Measurements from ENCODE around the gene DNAH10. TPM values are rescaled to one million over a fixed set of nuclear protein-coding genes. Genes with fewer than 3 reads are reported as not detected.

DNAH10 gene
- total and polyA plus RNA-seq, 10 of the 15 experiments (the other 5 are each of a cell fraction or from before 2014, with no cell fraction given): 0.01 to 0.32 (median 0.06) TPM

DNA sequence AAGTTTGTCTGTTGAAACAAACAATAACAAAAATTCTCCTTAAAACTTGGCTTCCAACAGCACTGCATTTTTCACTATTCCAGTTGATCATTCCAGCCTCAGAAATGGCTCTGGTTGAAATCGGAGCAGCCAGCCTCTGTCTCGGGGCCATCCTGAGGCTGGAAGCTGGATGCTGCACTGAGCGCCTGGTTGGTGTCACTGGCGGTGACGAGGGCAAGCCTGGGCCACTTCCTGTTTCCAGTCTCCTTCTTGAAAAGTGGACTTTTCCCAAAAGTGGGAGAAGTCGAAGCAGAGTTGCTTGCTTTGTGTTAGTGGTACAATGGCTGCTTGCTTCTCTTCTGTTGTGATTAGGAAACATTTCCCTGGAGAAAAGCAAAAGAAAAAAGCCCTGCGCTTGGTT lies 161.8 kb downstream of the DNAH10 start:
- in situ Hi-C loops (cut with MboI) (no loop called here), intact Hi-C loops (cut with micrococcal nuclease; ENCODE audit: unreplicated experiment) (no loop called here)
- no peak for TF ChIP-seq BHLHE40 (IDR thresholded peaks at IDR 0.05; ENCODE audit: borderline replicate concordance in 1 of 2, low read depth in 2 of 2, low read length in 1 of 2)
- no peak for TF ChIP-seq MXI1 (IDR thresholded peaks at IDR 0.05; ENCODE audit: low read depth, low read length)
- TF ChIP-seq, protein P1, sequence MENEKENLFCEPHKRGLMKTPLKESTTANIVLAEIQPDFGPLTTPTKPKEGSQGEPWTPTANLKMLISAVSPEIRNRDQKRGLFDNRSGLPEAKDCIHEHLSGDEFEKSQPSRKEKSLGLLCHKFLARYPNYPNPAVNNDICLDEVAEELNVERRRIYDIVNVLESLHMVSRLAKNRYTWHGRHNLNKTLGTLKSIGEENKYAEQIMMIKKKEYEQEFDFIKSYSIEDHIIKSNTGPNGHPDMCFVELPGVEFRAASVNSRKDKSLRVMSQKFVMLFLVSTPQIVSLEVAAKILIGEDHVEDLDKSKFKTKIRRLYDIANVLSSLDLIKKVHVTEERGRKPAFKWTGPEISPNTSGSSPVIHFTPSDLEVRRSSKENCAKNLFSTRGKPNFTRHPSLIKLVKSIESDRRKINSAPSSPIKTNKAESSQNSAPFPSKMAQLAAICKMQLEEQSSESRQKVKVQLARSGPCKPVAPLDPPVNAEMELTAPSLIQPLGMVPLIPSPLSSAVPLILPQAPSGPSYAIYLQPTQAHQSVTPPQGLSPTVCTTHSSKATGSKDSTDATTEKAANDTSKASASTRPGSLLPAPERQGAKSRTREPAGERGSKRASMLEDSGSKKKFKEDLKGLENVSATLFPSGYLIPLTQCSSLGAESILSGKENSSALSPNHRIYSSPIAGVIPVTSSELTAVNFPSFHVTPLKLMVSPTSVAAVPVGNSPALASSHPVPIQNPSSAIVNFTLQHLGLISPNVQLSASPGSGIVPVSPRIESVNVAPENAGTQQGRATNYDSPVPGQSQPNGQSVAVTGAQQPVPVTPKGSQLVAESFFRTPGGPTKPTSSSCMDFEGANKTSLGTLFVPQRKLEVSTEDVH (IDR thresholded peaks at IDR 0.05; ENCODE audit: low read depth, partially characterized antibody): no peak
- TF ChIP-seq, protein P2, sequence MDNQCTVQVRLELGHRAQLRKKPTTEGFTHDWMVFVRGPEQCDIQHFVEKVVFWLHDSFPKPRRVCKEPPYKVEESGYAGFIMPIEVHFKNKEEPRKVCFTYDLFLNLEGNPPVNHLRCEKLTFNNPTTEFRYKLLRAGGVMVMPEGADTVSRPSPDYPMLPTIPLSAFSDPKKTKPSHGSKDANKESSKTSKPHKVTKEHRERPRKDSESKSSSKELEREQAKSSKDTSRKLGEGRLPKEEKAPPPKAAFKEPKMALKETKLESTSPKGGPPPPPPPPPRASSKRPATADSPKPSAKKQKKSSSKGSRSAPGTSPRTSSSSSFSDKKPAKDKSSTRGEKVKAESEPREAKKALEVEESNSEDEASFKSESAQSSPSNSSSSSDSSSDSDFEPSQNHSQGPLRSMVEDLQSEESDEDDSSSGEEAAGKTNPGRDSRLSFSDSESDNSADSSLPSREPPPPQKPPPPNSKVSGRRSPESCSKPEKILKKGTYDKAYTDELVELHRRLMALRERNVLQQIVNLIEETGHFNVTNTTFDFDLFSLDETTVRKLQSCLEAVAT (IDR thresholded peaks at IDR 0.05): no peak
- no peak for TF ChIP-seq CHD1 (IDR thresholded peaks at IDR 0.05; ENCODE audit: low read depth, low read length)
- no peak for TF ChIP-seq SUPT20H (IDR thresholded peaks at IDR 0.05; ENCODE audit: borderline replicate concordance, control insufficient read depth, low read depth, low read length)
- TF ChIP-seq FOXK2 (IDR thresholded peaks at IDR 0.05): no peak
- no peak for TF ChIP-seq HDGF (IDR thresholded peaks at IDR 0.05)
- TF ChIP-seq, protein P3, sequence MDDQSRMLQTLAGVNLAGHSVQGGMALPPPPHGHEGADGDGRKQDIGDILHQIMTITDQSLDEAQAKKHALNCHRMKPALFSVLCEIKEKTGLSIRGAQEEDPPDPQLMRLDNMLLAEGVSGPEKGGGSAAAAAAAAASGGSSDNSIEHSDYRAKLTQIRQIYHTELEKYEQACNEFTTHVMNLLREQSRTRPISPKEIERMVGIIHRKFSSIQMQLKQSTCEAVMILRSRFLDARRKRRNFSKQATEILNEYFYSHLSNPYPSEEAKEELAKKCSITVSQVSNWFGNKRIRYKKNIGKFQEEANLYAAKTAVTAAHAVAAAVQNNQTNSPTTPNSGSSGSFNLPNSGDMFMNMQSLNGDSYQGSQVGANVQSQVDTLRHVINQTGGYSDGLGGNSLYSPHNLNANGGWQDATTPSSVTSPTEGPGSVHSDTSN (IDR thresholded peaks at IDR 0.05; ENCODE audit: insufficient replicate concordance, low read depth, low read length): no peak
- no peak for TF ChIP-seq CBFB (IDR thresholded peaks at IDR 0.05; ENCODE audit: low read depth)
- no peak for TF ChIP-seq RCOR1 (conservative IDR thresholded peaks at IDR 0.05; ENCODE audit: low read depth, low read length)
- TF ChIP-seq IKZF1 (conservative IDR thresholded peaks at IDR 0.05): no peak
- no peak for TF ChIP-seq MTA3 (IDR thresholded peaks at IDR 0.05; ENCODE audit: borderline replicate concordance, low read length)
- TF ChIP-seq HDAC6 (IDR thresholded peaks at IDR 0.05; ENCODE audit: unreplicated experiment): no peak
- TF ChIP-seq SMARCA5 (IDR thresholded peaks at IDR 0.05): no peak
- no peak for TF ChIP-seq EED (IDR thresholded peaks at IDR 0.05; ENCODE audit: low read depth)
- Histone ChIP-seq H3K79me2 (ENCODE audit: control insufficient read depth, insufficient read depth, low read length) (no peaks in the 10 kb centered on the region), H2AFZ (ENCODE audit: control insufficient read depth, low read depth, low read length) (no peak overlapping the region), H3K36me3 (ENCODE audit: control insufficient read depth in 2 of 2, insufficient read depth in 2 of 2, low read length in 1 of 2) (no peaks in the 10 kb centered on the region), H3K9me3 (replicated peaks; ENCODE audit: control insufficient read depth, insufficient read depth, low read length) (no peaks in the 10 kb centered on the region), H3K9ac (ENCODE audit: control insufficient read depth, insufficient read depth, low read length) (no peak overlapping the region), H3K4me1 (ENCODE audit: control insufficient read depth, insufficient read depth, low read length) (no peaks in the 10 kb centered on the region), H3K4me2 (ENCODE audit: control insufficient read depth, insufficient read depth) (no peak overlapping the region), H3K27me3 (replicated peaks in 1 of 2; ENCODE audit: control insufficient read depth in 2 of 2, insufficient read depth in 2 of 2, low read length in 1 of 2) (peaks cover 0 to 1% of the 10 kb centered on the region in 2 experiments; a peak in 1 of 4 replicates), H3K27ac (ENCODE audit: control insufficient read depth, insufficient read depth) (no peak overlapping the region), H3K4me3 (no peak overlapping the region), H4K20me1 (ENCODE audit: control insufficient read depth, insufficient read depth) (no peaks in the 10 kb centered on the region)
- SMC1A ChIA-PET (ENCODE audit: uncharacterized antibody, unreplicated experiment): no interaction called here
- CTCF ChIA-PET: interaction anchor here (0.6 to 0.9 kb wide), 2 partner anchors 60 to 426 kb away, joined by 3 read pairs; no protein-coding TSS in a partner anchor
- BruUV-seq (replicated peaks): no TSS peak
- no peak for FAIRE-seq
- no peak for ATAC-seq
- POLR2A ChIA-PET: no interaction called here
- WGBS (ENCODE audit: insufficient coverage, insufficient replicate concordance, low lambda C conversion rate, missing lambda C conversion rate): 23% methylated on average over 7 of the region's 7 CpGs
- RAD21 ChIA-PET (ENCODE audit: unreplicated experiment): no interaction called here
- DNase-seq (ENCODE audit: low read depth, low spot score): no peak
